Measurements from ENCODE around the gene CST4. TPM values are rescaled to one million over a fixed set of nuclear protein-coding genes. Genes with fewer than 3 reads are reported as not detected.

The CST4 gene
- total and polyA plus RNA-seq, 2 experiments from 2014 or later = not detected

- no peak for TF ChIP-seq ZNF462 (CRISPR knock-in tag; IDR thresholded peaks at IDR 0.05)
- TF ChIP-seq STAT1 (IDR thresholded peaks at IDR 0.05; ENCODE audit: unreplicated experiment) = no peak
Measured at GRCh38 chr20:23690581-23690980, 1.7 kb upstream of the CST4 start (continued).

DNA sequence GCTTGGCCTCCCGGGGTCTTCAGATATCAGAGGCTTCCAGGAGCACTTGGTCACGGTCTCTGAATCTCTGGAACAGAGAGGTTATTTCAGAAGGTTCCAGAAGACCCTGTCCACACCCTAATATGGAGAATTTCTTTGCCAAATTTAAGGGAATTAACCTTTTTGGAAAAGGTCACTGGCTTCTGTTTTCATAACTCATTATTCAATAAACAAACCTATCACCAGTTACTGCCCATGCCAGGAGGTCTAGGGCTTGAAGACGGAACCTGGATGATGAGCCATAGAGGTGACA, 507 bp upstream of the CST4 start:
- peaks cover 14% of the 10 kb centered on the region for H3K27me3 Mint-ChIP-seq (ENCODE audit: insufficient read depth, low read depth, poor library complexity)
- no peaks in the 10 kb centered on the region for H3K36me3 ChIP-seq (ENCODE audit: insufficient read depth)
- TF ChIP-seq POLR2AphosphoS5 (IDR thresholded peaks at IDR 0.05; ENCODE audit: low read depth) (no peak), CREB1 (CRISPR knock-in tag; IDR thresholded peaks at IDR 0.05; ENCODE audit: low read depth) (no peak), ZNF331 (CRISPR knock-in tag; IDR thresholded peaks at IDR 0.05; ENCODE audit: low read depth) (no peak), ETS1 (IDR thresholded peaks at IDR 0.05) (no peak), ZNF114 (CRISPR knock-in tag; IDR thresholded peaks at IDR 0.05) (no peak)
- TF ChIP-seq, protein P1, sequence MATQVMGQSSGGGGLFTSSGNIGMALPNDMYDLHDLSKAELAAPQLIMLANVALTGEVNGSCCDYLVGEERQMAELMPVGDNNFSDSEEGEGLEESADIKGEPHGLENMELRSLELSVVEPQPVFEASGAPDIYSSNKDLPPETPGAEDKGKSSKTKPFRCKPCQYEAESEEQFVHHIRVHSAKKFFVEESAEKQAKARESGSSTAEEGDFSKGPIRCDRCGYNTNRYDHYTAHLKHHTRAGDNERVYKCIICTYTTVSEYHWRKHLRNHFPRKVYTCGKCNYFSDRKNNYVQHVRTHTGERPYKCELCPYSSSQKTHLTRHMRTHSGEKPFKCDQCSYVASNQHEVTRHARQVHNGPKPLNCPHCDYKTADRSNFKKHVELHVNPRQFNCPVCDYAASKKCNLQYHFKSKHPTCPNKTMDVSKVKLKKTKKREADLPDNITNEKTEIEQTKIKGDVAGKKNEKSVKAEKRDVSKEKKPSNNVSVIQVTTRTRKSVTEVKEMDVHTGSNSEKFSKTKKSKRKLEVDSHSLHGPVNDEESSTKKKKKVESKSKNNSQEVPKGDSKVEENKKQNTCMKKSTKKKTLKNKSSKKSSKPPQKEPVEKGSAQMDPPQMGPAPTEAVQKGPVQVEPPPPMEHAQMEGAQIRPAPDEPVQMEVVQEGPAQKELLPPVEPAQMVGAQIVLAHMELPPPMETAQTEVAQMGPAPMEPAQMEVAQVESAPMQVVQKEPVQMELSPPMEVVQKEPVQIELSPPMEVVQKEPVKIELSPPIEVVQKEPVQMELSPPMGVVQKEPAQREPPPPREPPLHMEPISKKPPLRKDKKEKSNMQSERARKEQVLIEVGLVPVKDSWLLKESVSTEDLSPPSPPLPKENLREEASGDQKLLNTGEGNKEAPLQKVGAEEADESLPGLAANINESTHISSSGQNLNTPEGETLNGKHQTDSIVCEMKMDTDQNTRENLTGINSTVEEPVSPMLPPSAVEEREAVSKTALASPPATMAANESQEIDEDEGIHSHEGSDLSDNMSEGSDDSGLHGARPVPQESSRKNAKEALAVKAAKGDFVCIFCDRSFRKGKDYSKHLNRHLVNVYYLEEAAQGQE (IDR thresholded peaks at IDR 0.05; ENCODE audit: unreplicated experiment) = no peak
- no peaks in the 10 kb centered on the region for H3K79me2 ChIP-seq (replicated peaks; ENCODE audit: insufficient read depth)
- no peak overlapping the region for H3K27ac Mint-ChIP-seq
- no peaks in the 10 kb centered on the region for H4K20me1 ChIP-seq (replicated peaks; ENCODE audit: insufficient read depth)
- H3F3A ChIP-seq (replicated peaks; ENCODE audit: low read depth) = no peaks in the 10 kb centered on the region
- H3K4me3 Mint-ChIP-seq = no peak overlapping the region
- DNase-seq (ENCODE audit: low spot score) = no peak
- H3K4me3 ChIP-seq = no peak overlapping the region
- peaks cover 14% of the 10 kb centered on the region for H3K4me1 Mint-ChIP-seq
- H2AFZ ChIP-seq = no peak overlapping the region
- no peaks in the 10 kb centered on the region for H3K27me3 ChIP-seq (ENCODE audit: insufficient read depth)
- peaks cover 4% of the 10 kb centered on the region; the same call in 1 of the 2 replicates for H3K4me1 ChIP-seq (ENCODE audit: insufficient read depth)
- H3K36me3 Mint-ChIP-seq (ENCODE audit: low read depth) = peaks cover 3% of the 10 kb centered on the region; the same call in 1 of the 3 replicates
- no peak for ATAC-seq
- H3K4me2 ChIP-seq = no peak overlapping the region
- no peak overlapping the region for H3K27ac ChIP-seq (ENCODE audit: low read depth)
- H3K9me2 ChIP-seq (ENCODE audit: insufficient read depth) = no peaks in the 10 kb centered on the region; the same call in 1 of the 2 replicates
- no peaks in the 10 kb centered on the region for H3K9me3 Mint-ChIP-seq

Data from GM23338 (cell line).